ENCODE measurements around the gene MAGEA12.
"Not testable (repeated sequence)": the region's sequence is repeated elsewhere in the genome, so short reads cannot be mapped to it uniquely, and the experiment has no call there.

GRCh38 chrX:152713815-152714787, 19.5 kb upstream of the MAGEA12 start, which contains the start of gene MAGEA2B:
- TF ChIP-seq CTCF (conservative IDR thresholded peaks at IDR 0.05; ENCODE audit: low read depth in 2 of 2); EZH2 (IDR thresholded peaks at IDR 0.05; ENCODE audit: low read depth, unreplicated experiment); POLR2AphosphoS5 (IDR thresholded peaks at IDR 0.05; ENCODE audit: low read depth); EZH2phosphoT487 (IDR thresholded peaks at IDR 0.05; ENCODE audit: unreplicated experiment); JUNB (IDR thresholded peaks at IDR 0.05; ENCODE audit: unreplicated experiment); ETS1 (IDR thresholded peaks at IDR 0.05); CREB1 (CRISPR knock-in tag; IDR thresholded peaks at IDR 0.05; ENCODE audit: low read depth): not testable (repeated sequence)

All from GM23338 (cell line).